HFFc6 (cell line): Measurements from ENCODE around the gene ARX. TPM values are rescaled to one million over a fixed set of nuclear protein-coding genes. Genes with fewer than 3 reads are reported as not detected.

Experiments
- DNase-seq: peaks from one replicate; pipeline ENCODE4 v3.0.0-alpha.2; 2018
- H3K27ac Mint-ChIP-seq: 2 replicates; pipeline ENCODE4 v1.8.0; 2020; ENCODE audit warnings: mild to moderate bottlenecking, mixed read lengths
- H3K27me3 Mint-ChIP-seq: 2 replicates; pipeline ENCODE4 v1.8.0; 2021; ENCODE audit warnings: mild to moderate bottlenecking, moderate library complexity, mixed read lengths; ENCODE audit not compliant: insufficient read depth
- H3K36me3 Mint-ChIP-seq: 2 replicates; pipeline ENCODE4 v1.8.0; 2021; ENCODE audit warnings: low read depth, mixed read lengths
- H3K4me1 Mint-ChIP-seq: 2 replicates; pipeline ENCODE4 v1.8.0; 2020; ENCODE audit warnings: low read depth, mixed read lengths
- H3K4me3 Mint-ChIP-seq: 2 replicates; pipeline ENCODE4 v1.8.0; 2020; ENCODE audit warnings: mild to moderate bottlenecking, moderate library complexity, mixed read lengths
- H3K9me3 Mint-ChIP-seq: 2 replicates; pipeline ENCODE4 v1.8.0; 2020; ENCODE audit warnings: mild to moderate bottlenecking, mixed read lengths
- CTCF ChIP-seq: fragments of 200-600 bp; sonication (generic); IDR thresholded peaks from 2 replicates; pipeline ENCODE4 v1.5.0; 2021; ENCODE audit warnings: antibody characterized with exemption, mild to moderate bottlenecking
- total RNA-seq, 6 experiments: library from RNA; stranded (reverse); fragmentation: NEBNext Ultra II Directional; extraction: Animal tissue kit (Norgen Biotek cat#: 25700); gene quantifications; 2 replicates in 1 of 6; 3 replicates in 5 of 6; pipeline ENCODE4 v1.2.3, GENCODE V29; 2021

The ARX gene
- total RNA-seq, 6 experiments from 2014 or later = not detected

DNA sequence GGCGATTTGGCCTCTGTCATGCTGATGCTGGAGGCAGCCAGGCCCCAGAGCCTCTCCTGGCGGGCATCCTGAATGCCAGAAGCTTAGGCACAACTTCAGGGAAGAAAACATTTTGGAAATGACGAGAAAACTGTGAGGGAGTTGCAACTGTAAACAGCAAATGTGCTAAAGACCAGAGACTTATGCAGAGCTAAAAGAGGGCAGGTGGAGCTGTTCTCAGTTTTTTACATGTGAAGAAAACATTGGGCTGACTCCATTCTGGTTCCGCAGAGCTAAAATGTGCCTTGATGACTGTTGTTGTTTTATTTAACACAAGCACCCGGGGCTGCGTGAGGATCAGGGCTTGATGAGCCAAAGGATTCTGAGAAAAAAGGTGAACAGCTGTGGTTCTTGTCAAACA is 10.8 kb upstream of the ARX start:
- H3K36me3 Mint-ChIP-seq = no peaks in the 10 kb centered on the region
- peaks cover 26% of the 10 kb centered on the region for H3K27me3 Mint-ChIP-seq
- no peak overlapping the region for H3K4me3 Mint-ChIP-seq

GRCh38 chrX:25025615-25026014 is 9.8 kb upstream of the ARX start:
- H3K27me3 Mint-ChIP-seq = peaks cover 28% of the 10 kb centered on the region
- H3K4me1 Mint-ChIP-seq = peaks cover 13% of the 10 kb centered on the region
- H3K4me3 Mint-ChIP-seq = no peak overlapping the region
- no peaks in the 10 kb centered on the region for H3K9me3 Mint-ChIP-seq
- no peak for TF ChIP-seq CTCF
- no peak overlapping the region for H3K27ac Mint-ChIP-seq
- H3K36me3 Mint-ChIP-seq = no peaks in the 10 kb centered on the region
- no peak for DNase-seq

More for the DNA sequence above, 10.8 kb upstream of the ARX start:
- no peak for DNase-seq
- no peak for TF ChIP-seq CTCF
- Mint-ChIP-seq H3K4me1 (peaks cover 12% of the 10 kb centered on the region), H3K27ac (no peak overlapping the region), H3K9me3 (no peaks in the 10 kb centered on the region)

GRCh38 chrX:25023908-25024307 is 8.1 kb upstream of the ARX start:
- Mint-ChIP-seq H3K27ac (no peak overlapping the region), H3K4me1 (peaks cover 15% of the 10 kb centered on the region), H3K4me3 (no peak overlapping the region), H3K9me3 (no peaks in the 10 kb centered on the region), H3K36me3 (no peaks in the 10 kb centered on the region), H3K27me3 (peaks cover 30% of the 10 kb centered on the region)
- TF ChIP-seq CTCF = no peak
- DNase-seq = no peak

DNA sequence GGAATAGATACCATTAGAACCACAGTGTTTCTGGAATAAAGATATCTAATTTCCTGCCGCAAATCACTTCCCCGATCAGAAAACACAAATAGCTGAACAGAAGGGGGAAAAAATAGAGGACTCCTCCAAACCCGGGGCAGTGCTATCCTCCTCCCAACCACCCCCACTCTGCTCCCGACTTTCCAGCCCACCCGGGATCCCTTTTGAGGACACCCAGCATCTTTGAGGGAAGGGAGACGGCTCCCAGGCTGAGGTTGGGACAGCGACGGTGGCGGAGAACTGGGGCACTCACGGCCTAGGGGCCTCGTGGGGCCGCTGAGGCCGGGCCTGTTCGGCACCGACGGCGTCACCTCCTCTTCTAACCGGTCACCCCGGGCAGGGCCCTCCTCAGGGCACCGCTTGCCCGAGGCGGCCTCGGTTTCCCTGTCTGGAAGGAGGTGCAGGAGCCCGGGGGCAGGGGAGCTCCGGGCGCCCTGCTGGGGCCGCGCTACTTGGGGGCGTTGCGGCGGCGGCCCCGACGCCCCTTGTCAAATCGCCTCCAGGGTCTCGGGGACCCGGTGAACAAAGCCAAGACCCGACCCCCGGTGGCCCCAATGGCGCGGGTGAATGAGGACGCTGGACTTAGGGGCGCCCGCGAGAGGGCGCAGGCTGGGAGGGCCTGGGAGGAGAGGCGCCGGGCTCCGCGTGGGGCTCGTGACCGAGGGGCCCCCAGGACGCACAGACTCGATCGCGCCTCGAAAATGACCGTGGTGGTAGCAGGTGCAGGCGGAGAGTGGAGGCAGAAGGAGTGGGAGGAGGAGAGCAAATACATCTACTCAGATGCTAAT is 6.9 kb upstream of the ARX start:
- Mint-ChIP-seq H3K4me3 (no peak overlapping the region), H3K27me3 (peaks cover 30% of the 10 kb centered on the region), H3K36me3 (no peaks in the 10 kb centered on the region), H3K9me3 (no peaks in the 10 kb centered on the region), H3K4me1 (peaks cover 11% of the 10 kb centered on the region; the same call in 1 of the 2 replicates), H3K27ac (no peak overlapping the region)
- TF ChIP-seq CTCF = peak; percentile 33
- DNase-seq = no peak

- Mint-ChIP-seq H3K27me3 (peaks cover 42% of the 10 kb centered on the region), H3K9me3 (no peaks in the 10 kb centered on the region), H3K4me1 (peaks cover 11% of the 10 kb centered on the region; the same call in 1 of the 2 replicates), H3K27ac (no peak overlapping the region), H3K4me3 (peak overlapping the region; percentile 47; the same call in 1 of the 2 replicates), H3K36me3 (no peaks in the 10 kb centered on the region)
- peak; percentile 79 for TF ChIP-seq CTCF
- no peak for DNase-seq
These were observed 5.2 kb upstream of the ARX start for GRCh38 chrX:25020905-25021449.
